Epithelial cell of proximal tubule (primary cell): ENCODE measurements around the gene SMG9. TPM values are rescaled to one million over a fixed set of nuclear protein-coding genes. Genes with fewer than 3 reads are reported as not detected.

Experiments
- DNase-seq: peaks from one replicate; pipeline ENCODE4 v3.0.0-alpha.2; 2011; ENCODE audit warnings: low read depth
- H3K4me3 ChIP-seq: 2 replicates; pipeline ENCODE4 v1.5.1; 2011; ENCODE audit warnings: low read depth, mild to moderate bottlenecking, low read length
- total RNA-seq: library from RNA; depleted of rRNA; stranded (reverse); fragments of >200 nt; gene quantifications from 2 replicates; pipeline ENCODE4 v1.2.3, GENCODE V29; 2015
- TF ChIP-seq, protein P1 (sequence below): conservative IDR thresholded peaks from 2 replicates; pipeline ENCODE4 v1.5.1; 2012; ENCODE audit warnings: low read depth, mild to moderate bottlenecking, low read length

The SMG9 gene
- total RNA-seq, 1 donor from 2014 or later = 29.9 TPM

- TF ChIP-seq, protein P1, sequence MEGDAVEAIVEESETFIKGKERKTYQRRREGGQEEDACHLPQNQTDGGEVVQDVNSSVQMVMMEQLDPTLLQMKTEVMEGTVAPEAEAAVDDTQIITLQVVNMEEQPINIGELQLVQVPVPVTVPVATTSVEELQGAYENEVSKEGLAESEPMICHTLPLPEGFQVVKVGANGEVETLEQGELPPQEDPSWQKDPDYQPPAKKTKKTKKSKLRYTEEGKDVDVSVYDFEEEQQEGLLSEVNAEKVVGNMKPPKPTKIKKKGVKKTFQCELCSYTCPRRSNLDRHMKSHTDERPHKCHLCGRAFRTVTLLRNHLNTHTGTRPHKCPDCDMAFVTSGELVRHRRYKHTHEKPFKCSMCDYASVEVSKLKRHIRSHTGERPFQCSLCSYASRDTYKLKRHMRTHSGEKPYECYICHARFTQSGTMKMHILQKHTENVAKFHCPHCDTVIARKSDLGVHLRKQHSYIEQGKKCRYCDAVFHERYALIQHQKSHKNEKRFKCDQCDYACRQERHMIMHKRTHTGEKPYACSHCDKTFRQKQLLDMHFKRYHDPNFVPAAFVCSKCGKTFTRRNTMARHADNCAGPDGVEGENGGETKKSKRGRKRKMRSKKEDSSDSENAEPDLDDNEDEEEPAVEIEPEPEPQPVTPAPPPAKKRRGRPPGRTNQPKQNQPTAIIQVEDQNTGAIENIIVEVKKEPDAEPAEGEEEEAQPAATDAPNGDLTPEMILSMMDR = peak; percentile 77
- peak overlapping the region; percentile 35 for H3K4me3 ChIP-seq
- no peak for DNase-seq
These were observed 19.6 kb upstream of the SMG9 start for GRCh38 chr19:43774103-43774939.

- H3K4me3 ChIP-seq = no peak overlapping the region
- TF ChIP-seq, protein P1 = no peak
- DNase-seq = no peak
These were observed 19.0 kb upstream of the SMG9 start for GRCh38 chr19:43773725-43774102.

GRCh38 chr19:43769256-43769655, 14.5 kb upstream of the SMG9 start:
- H3K4me3 ChIP-seq = no peak overlapping the region
- no peak for DNase-seq
- TF ChIP-seq, protein P1 = no peak

- TF ChIP-seq, protein P1 = no peak
- DNase-seq = no peak
- H3K4me3 ChIP-seq = no peak overlapping the region
These were observed 13.7 kb upstream of the SMG9 start for GRCh38 chr19:43768273-43769050.

GRCh38 chr19:43767818-43768217, 13.1 kb upstream of the SMG9 start:
- DNase-seq = no peak
- TF ChIP-seq, protein P1 = no peak
- no peak overlapping the region for H3K4me3 ChIP-seq

DNA sequence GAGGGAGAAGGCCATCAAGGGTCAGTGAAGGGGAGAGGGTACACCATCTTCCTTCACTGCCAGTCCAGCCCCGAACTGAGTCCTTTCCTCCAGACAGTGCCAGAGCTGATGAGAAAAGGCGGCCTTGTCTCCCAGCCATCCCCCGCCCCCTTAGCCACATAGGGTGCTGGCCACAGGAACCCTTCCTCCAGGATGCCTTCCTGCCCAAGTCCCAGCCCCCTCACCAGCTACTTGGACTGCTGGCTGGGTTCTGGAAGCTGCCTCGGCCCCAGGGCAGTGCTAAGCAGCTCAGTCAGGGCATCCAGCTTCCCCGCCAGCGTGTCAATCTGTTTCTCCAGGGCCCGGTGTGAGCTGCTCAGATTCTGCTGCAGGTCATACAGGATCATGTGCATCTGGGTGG, 12.6 kb upstream of the SMG9 start:
- no peak for DNase-seq
- TF ChIP-seq, protein P1 = no peak
- H3K4me3 ChIP-seq = no peak overlapping the region
